ENCODE measurements around the gene P2RX1. TPM values are rescaled to one million over a fixed set of nuclear protein-coding genes. Genes with fewer than 3 reads are reported as not detected.

Gene P2RX1
- total RNA-seq, 1 experiment from 2014 or later: not detected

DNA sequence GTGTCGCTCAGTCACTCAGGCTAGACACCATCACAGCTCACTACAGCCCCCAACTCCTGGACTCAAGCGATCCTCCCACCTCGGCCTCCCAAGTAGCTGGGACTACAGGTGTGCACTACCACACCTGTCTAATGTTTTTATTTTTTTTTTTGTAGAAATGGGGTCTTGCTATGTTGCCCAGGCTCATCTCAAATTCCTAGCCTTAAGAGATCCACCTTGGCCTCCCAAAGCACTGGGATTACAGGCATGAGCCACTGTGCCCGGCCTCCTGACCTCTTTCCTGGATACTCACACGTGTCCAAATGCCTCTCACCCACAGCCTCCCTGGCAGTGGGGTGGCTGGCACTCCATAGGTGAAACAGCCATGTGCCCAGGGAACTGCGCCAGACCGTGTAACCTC, 40.9 kb downstream of the P2RX1 start:
- Histone ChIP-seq H2AFZ (ENCODE audit: low read length) (no peak overlapping the region), H4K8ac (replicated peaks; ENCODE audit: insufficient read length, low read depth, low read length) (no peak overlapping the region), H3K4me1 (ENCODE audit: insufficient read depth, low read length) (no peaks in the 10 kb centered on the region), H3K9me3 (ENCODE audit: control insufficient read depth, low read depth, low read length) (no peaks in the 10 kb centered on the region), H2BK5ac (ENCODE audit: insufficient read length, low read length) (no peak overlapping the region), H3K18ac (ENCODE audit: insufficient read length, low read depth, low read length) (no peak overlapping the region), H3K4me2 (ENCODE audit: insufficient read depth, insufficient read length, low read length) (no peak overlapping the region), H3K27ac (ENCODE audit: insufficient read length, low read depth, low read length) (no peak overlapping the region), H3K27me3 (ENCODE audit: insufficient read depth, low read length) (no peaks in the 10 kb centered on the region), H3K14ac (ENCODE audit: insufficient read depth, low read length) (no peak overlapping the region), H3T11ph (ENCODE audit: low read length) (no peak overlapping the region), H3K23me2 (ENCODE audit: insufficient read length, low read depth, low read length, poor library complexity, severe bottlenecking) (no peaks in the 10 kb centered on the region), H3K9ac (ENCODE audit: extremely low read depth, insufficient read length, low read length) (no peak overlapping the region), H4K20me1 (ENCODE audit: control insufficient read depth, insufficient read depth, insufficient read length) (no peaks in the 10 kb centered on the region), H2BK120ac (ENCODE audit: low read depth, low read length, poor library complexity, severe bottlenecking) (no peak overlapping the region), H2BK12ac (ENCODE audit: insufficient read length, low read depth, low read length) (no peak overlapping the region), H3K79me2 (ENCODE audit: insufficient read depth, low read length) (no peaks in the 10 kb centered on the region), H3K4ac (ENCODE audit: low read depth, low read length) (no peak overlapping the region), H4K91ac (ENCODE audit: insufficient read length, low read depth, low read length) (no peak overlapping the region), H2BK20ac (ENCODE audit: low read depth, low read length, poor library complexity, severe bottlenecking) (no peak overlapping the region), H3K23ac (ENCODE audit: insufficient read length, low read depth, low read length) (no peak overlapping the region), H4K5ac (ENCODE audit: insufficient read length, low read depth, low read length) (no peak overlapping the region), H2BK15ac (ENCODE audit: low read depth, low read length) (no peak overlapping the region), H3K79me1 (ENCODE audit: insufficient read depth, low read depth, low read length, poor library complexity, severe bottlenecking) (no peaks in the 10 kb centered on the region), H2AK5ac (ENCODE audit: insufficient read length, low read length) (no peak overlapping the region), H3K56ac (ENCODE audit: insufficient read length, low read depth, low read length) (no peak overlapping the region)
- H3K27me3 Mint-ChIP-seq (ENCODE audit: low read depth): no peaks in the 10 kb centered on the region
- TF ChIP-seq, protein P1, sequence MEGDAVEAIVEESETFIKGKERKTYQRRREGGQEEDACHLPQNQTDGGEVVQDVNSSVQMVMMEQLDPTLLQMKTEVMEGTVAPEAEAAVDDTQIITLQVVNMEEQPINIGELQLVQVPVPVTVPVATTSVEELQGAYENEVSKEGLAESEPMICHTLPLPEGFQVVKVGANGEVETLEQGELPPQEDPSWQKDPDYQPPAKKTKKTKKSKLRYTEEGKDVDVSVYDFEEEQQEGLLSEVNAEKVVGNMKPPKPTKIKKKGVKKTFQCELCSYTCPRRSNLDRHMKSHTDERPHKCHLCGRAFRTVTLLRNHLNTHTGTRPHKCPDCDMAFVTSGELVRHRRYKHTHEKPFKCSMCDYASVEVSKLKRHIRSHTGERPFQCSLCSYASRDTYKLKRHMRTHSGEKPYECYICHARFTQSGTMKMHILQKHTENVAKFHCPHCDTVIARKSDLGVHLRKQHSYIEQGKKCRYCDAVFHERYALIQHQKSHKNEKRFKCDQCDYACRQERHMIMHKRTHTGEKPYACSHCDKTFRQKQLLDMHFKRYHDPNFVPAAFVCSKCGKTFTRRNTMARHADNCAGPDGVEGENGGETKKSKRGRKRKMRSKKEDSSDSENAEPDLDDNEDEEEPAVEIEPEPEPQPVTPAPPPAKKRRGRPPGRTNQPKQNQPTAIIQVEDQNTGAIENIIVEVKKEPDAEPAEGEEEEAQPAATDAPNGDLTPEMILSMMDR (conservative IDR thresholded peaks at IDR 0.05): no peak
- DNase-seq: no peak
- H3K36me3 Mint-ChIP-seq (ENCODE audit: insufficient read depth in 1 of 3, low read depth in 3 of 3): peaks cover 4 to 26% (median 25%) of the 10 kb centered on the region in 3 experiments; a peak in 6 of 7 replicates
- WGBS (ENCODE audit: extremely low coverage, insufficient read length, low lambda C conversion rate): no CpG with 5 or more reads among the region's 7 CpGs
- H3K27ac Mint-ChIP-seq: no peak overlapping the region
- no peaks in the 10 kb centered on the region for H3K9me3 Mint-ChIP-seq
- no peak overlapping the region for H3K4me3 Mint-ChIP-seq
- H3K4me1 Mint-ChIP-seq: peaks cover 9 to 15% of the 10 kb centered on the region in 2 experiments
